ENCODE measurements around the gene PARD3. TPM values are rescaled to one million over a fixed set of nuclear protein-coding genes. Genes with fewer than 3 reads are reported as not detected.

PARD3 gene
- total RNA-seq, 1 experiment from 2014 or later, result 46.3 TPM

GRCh38 chr10:34824870-34825269 lies 9.8 kb upstream of the PARD3 start:
- TF ChIP-seq POLR2AphosphoS5 (IDR thresholded peaks at IDR 0.05; ENCODE audit: low read depth, low read length), result no peak
- no peak for TF ChIP-seq ZFX (IDR thresholded peaks at IDR 0.05)
- peak; percentile 40 to 52 (median 42) for TF ChIP-seq CTCF (IDR thresholded peaks at IDR 0.05 in 2 of 3, conservative IDR thresholded peaks at IDR 0.05 in 1 of 3; ENCODE audit: borderline replicate concordance in 1 of 3, insufficient read depth in 1 of 3, low read depth in 2 of 3, low read length in 2 of 3)
- no peak for TF ChIP-seq EZH2phosphoT487 (IDR thresholded peaks at IDR 0.05; ENCODE audit: borderline replicate concordance)
- TF ChIP-seq SRF (IDR thresholded peaks at IDR 0.05; ENCODE audit: low read depth), result no peak
- TF ChIP-seq EGR1 (IDR thresholded peaks at IDR 0.05; ENCODE audit: low read depth), result no peak
- TF ChIP-seq RAD21 (IDR thresholded peaks at IDR 0.05; ENCODE audit: low read depth), result peak; percentile 63
- TF ChIP-seq CBX3 (IDR thresholded peaks at IDR 0.05; ENCODE audit: low read depth), result no peak
- no peak for TF ChIP-seq FOSL1 (IDR thresholded peaks at IDR 0.05; ENCODE audit: low read depth)
- Histone ChIP-seq H3K27ac (ENCODE audit: low read depth, low read length) (no peak overlapping the region), H3K4me1 (ENCODE audit: control insufficient read depth in 1 of 2, insufficient read depth in 2 of 2, low read length in 2 of 2) (peaks cover 16 to 24% of the 10 kb centered on the region in 2 experiments), H3K9me2 (ENCODE audit: insufficient read depth) (no peaks in the 10 kb centered on the region), H3K79me2 (ENCODE audit: insufficient read depth, low read length) (no peaks in the 10 kb centered on the region), H4K20me1 (ENCODE audit: insufficient read depth) (no peaks in the 10 kb centered on the region), H3K4me2 (ENCODE audit: low read length) (no peak overlapping the region), H3K9ac (ENCODE audit: low read length) (no peak overlapping the region), H2AFZ (ENCODE audit: low read depth, low read length, poor library complexity, severe bottlenecking) (no peak overlapping the region), H3K27me3 (ENCODE audit: insufficient read depth, low read length) (no peaks in the 10 kb centered on the region), H3K9me3 (ENCODE audit: control insufficient read depth in 1 of 2, insufficient read depth in 1 of 2, low read depth in 1 of 2, low read length in 2 of 2) (no peaks in the 10 kb centered on the region), H3K36me3 (ENCODE audit: control insufficient read depth in 1 of 2, insufficient read depth in 2 of 2, low read length in 2 of 2) (no peaks in the 10 kb centered on the region), H3K4me3 (replicated peaks in 1 of 2; ENCODE audit: low read depth in 1 of 2, low read length in 2 of 2) (no peak overlapping the region)
- no TSS peak for BruUV-seq (replicated peaks)
- DNase-seq (ENCODE audit: low read depth, low spot score) (no peak), ATAC-seq (peak; percentile 57)
- ChIA-PET POLR2A (no interaction called here), RAD21 (ENCODE audit: low non-redundant PET in 1 of 2, low total read pairs in 2 of 2, uncharacterized antibody in 2 of 2, unreplicated experiment in 2 of 2) (interaction anchor here in 1 of 2 experiments (1.3 kb wide), 1 partner anchor 101 kb away, joined by 3 read pairs; no protein-coding TSS in a partner anchor), CTCF (interaction anchor here (0.6 to 1.4 kb wide), 4 partner anchors 9 to 1491 kb away, joined by 3 to 5 read pairs (median 4); partner anchors contain the start of gene NRP1)
- intact Hi-C loops (cut with micrococcal nuclease), result loop anchor here (5.0 kb wide), 2 partner anchors 103 to 158 kb away; no protein-coding TSS in a partner anchor

All from HCT116 (cell line).